GM18861 (cell line): ENCODE results near the gene FAM98B.

Source experiments
- ATAC-seq: cut with Tn5 transposase; IDR thresholded peaks from one replicate; pipeline ENCODE4 v1.9.1; 2021; ENCODE audit not compliant: unreplicated experiment

FAM98B gene

DNA sequence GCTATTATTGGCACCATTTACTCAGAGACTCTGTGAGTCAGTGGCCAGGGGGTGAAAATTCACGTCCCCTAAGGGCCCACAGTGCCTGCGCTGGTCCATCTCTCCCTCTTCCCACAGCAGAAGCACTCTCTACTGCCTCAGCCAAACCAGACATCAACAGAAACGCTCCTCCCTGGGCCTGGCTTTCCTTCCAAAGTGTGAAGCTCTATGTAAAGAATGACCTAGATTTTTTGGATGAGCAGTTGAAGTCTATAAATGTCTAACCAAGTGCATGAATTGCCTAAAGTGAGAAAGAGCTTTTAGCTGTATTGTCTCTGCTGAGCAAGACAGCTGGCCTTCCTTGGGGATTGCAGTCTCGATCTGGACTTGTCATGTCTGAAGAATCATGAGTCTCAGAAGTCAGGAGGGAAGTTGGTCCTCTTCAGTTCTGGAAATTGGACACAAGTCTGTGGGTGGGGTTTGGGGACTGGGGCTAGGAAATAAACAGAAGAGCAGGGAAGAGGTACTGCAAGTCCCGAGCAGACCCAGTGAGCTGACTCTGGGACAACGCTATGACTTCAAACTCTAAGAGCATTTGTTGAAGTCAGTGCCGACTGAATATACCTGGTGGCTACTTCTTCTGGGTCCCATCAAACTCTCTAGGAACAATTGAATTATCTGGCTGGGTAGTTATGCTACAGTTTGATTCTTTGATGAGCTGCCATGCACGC is 81.7 kb downstream of the FAM98B start:
- no peak for ATAC-seq

GRCh38 chr15:38536201-38536676 is 82.3 kb downstream of the FAM98B start:
- no peak for ATAC-seq
